Measurements from ENCODE around the gene ABHD10. TPM values are rescaled to one million over a fixed set of nuclear protein-coding genes. Genes with fewer than 3 reads are reported as not detected.

The ABHD10 gene
- total RNA-seq, 1 donor from 2014 or later, result 55.6 TPM

DNA sequence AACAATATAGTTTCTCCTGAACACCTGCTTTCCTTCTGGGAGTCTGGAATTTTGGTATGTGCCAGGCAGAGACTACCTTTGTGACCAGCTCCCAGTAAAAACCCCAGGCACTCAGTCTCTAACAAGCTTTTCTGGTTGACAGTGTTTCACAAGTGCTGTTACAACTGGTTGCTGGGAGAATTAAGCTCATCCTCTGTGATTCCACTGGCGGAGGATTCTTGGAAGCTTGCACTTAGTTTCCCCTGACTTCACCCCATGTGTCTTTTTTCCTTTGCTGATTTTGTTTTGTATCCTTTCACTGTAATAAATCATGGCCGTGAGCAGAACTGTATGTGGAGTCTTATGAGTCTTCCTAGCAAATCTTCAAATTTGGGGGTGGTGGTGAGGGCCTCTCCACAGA, 14.2 kb downstream of the ABHD10 start:
- Mint-ChIP-seq H3K4me3 (peak overlapping the region; percentile 11), H3K27ac (ENCODE audit: unreplicated experiment) (peak overlapping the region; percentile 2), H3K27me3 (ENCODE audit: low read depth) (no peaks in the 10 kb centered on the region), H3K4me1 (peaks cover 46% of the 10 kb centered on the region), H3K36me3 (ENCODE audit: low read depth) (peaks cover 23% of the 10 kb centered on the region), H3K9me3 (no peaks in the 10 kb centered on the region)
- DNase-seq (ENCODE audit: low read depth, low spot score), result no peak
- TF ChIP-seq, protein P1, sequence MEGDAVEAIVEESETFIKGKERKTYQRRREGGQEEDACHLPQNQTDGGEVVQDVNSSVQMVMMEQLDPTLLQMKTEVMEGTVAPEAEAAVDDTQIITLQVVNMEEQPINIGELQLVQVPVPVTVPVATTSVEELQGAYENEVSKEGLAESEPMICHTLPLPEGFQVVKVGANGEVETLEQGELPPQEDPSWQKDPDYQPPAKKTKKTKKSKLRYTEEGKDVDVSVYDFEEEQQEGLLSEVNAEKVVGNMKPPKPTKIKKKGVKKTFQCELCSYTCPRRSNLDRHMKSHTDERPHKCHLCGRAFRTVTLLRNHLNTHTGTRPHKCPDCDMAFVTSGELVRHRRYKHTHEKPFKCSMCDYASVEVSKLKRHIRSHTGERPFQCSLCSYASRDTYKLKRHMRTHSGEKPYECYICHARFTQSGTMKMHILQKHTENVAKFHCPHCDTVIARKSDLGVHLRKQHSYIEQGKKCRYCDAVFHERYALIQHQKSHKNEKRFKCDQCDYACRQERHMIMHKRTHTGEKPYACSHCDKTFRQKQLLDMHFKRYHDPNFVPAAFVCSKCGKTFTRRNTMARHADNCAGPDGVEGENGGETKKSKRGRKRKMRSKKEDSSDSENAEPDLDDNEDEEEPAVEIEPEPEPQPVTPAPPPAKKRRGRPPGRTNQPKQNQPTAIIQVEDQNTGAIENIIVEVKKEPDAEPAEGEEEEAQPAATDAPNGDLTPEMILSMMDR (conservative IDR thresholded peaks at IDR 0.05), result no peak

DNA sequence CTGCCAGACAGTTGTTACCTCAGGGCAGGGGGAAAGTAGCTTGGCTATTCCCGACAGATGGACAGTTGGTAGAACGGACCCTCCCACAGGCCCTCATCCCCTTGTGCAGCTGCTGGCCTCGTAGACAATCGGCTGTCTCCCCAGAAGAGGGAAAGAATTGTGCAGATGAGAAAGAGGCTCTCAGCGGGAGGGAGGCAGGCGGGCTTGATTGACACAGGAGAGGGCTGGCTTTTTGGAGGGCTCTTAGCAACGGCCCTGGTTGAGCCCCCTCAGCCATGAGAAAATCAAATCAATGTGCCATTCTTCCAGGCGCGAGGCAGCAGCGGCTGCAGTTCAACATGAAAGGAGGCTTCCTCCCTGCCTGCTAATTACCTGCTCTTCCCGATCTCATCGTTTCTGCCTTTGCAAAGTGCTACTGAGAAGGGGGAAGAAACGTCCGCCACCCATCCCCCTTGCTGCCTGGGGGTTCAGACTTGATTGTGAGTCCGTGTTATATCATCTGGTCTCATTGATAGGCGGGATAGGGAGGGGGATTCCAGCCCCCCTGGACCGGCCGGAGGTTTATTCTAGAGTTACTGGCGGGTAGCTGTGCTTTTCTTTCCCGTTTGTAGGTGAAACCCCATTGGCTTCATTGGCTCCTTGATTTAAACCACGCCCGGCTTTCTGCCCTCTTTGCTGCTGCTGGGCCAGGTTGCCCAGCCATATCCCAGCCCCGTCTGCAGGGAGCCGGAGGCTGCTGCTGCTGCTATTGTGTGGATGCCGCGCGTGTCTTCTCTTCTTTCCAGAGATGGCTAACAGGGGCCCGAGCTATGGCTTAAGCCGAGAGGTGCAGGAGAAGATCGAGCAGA, 20.0 kb downstream of the ABHD10 start, which contains the start of gene TAGLN3:
Gene TAGLN3 (plus strand): TSS at position 287 of the 848 bp plus-strand sequence. CDS start 501 bp downstream, at position 788.
- Mint-ChIP-seq H3K4me1 (peaks cover 68% of the 10 kb centered on the region), H3K4me3 (peak within 1 kb of the TSS; percentile 99), H3K9me3 (no peaks in the 10 kb centered on the region)

DNA sequence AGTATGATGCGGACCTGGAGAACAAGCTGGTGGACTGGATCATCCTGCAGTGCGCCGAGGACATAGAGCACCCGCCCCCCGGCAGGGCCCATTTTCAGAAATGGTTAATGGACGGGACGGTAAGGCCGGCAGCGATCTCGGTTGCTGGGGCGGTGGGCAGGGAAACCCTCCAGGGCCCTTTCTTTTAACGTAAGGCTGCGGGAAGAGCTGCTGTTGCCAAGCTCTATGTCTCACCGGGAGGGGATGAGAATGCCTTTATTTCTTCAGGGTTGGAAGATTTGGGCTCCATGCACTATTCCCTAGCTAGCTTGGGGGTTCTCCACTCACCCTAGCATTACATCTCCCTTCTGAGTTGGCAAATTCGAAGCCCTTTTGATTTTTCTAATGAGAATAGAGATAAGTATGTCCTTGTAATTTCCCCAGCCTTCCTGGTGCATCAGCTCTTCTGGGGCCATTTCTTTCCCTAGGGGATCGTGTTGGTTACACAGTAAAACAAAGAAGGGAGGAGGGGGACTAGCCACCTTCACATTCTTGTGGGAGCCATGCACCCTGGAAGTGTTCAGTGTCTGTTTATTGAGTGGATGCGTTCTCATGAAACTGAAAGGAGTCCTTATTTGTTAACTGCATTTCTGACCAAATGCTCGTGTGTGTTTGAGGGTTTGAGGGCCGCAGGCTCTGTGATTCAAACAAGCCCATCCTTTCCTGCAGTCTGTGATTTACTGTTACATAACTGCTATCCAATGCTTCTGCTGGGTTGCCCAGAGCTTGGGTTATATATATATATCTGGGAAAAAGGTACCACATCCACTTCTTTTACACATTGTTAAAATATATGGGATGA, 20.9 kb downstream of the ABHD10 start:
- peak overlapping the region; percentile 96 for H3K27ac Mint-ChIP-seq (ENCODE audit: unreplicated experiment)
- no peaks in the 10 kb centered on the region for H3K9me3 Mint-ChIP-seq
- peaks cover 24% of the 10 kb centered on the region for H3K36me3 Mint-ChIP-seq (ENCODE audit: low read depth)
- peak overlapping the region; percentile 99 for H3K4me3 Mint-ChIP-seq
- TF ChIP-seq, protein P1 (conservative IDR thresholded peaks at IDR 0.05), result no peak
- H3K27me3 Mint-ChIP-seq (ENCODE audit: low read depth), result no peaks in the 10 kb centered on the region
- H3K4me1 Mint-ChIP-seq, result peaks cover 68% of the 10 kb centered on the region
- no peak for DNase-seq (ENCODE audit: low read depth, low spot score)

More for the DNA sequence above, 20.0 kb downstream of the ABHD10 start, which contains the start of gene TAGLN3:
- TF ChIP-seq, protein P1 (conservative IDR thresholded peaks at IDR 0.05), result no peak
- Mint-ChIP-seq H3K27me3 (ENCODE audit: low read depth) (no peaks in the 10 kb centered on the region), H3K27ac (ENCODE audit: unreplicated experiment) (peak within 1 kb of the TSS; percentile 96), H3K36me3 (ENCODE audit: low read depth) (peaks cover 18% of the 10 kb centered on the region)
- peak; percentile 72 for DNase-seq (ENCODE audit: low read depth, low spot score)

DNA sequence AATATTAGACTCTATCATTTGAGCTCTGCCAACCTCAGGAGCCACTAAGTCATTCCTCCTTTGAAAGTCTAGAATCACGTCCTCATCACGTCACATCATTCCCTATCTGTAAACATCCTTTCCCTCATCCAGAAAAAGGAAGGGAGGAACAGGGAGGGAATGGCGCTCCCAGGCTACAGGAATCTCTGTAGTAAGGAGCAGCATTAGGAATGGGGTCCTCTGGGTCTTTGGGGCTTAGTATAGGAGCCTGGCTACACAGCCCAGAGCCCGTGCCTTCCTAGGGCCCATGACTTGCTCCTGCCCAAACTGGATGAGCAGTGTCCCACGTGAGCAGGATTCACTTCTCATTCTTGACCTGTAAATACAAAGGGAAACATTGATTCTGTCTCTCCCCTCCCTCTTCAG, 21.5 kb downstream of the ABHD10 start:
- H3K9me3 Mint-ChIP-seq, result no peaks in the 10 kb centered on the region
- peak overlapping the region; percentile 99 for H3K4me3 Mint-ChIP-seq
- DNase-seq (ENCODE audit: low read depth, low spot score), result no peak
- peaks cover 70% of the 10 kb centered on the region for H3K4me1 Mint-ChIP-seq
- TF ChIP-seq, protein P1 (conservative IDR thresholded peaks at IDR 0.05), result no peak
- H3K27ac Mint-ChIP-seq (ENCODE audit: unreplicated experiment), result peak overlapping the region; percentile 83
- peaks cover 25% of the 10 kb centered on the region for H3K36me3 Mint-ChIP-seq (ENCODE audit: low read depth)
- no peaks in the 10 kb centered on the region for H3K27me3 Mint-ChIP-seq (ENCODE audit: low read depth)

DNA sequence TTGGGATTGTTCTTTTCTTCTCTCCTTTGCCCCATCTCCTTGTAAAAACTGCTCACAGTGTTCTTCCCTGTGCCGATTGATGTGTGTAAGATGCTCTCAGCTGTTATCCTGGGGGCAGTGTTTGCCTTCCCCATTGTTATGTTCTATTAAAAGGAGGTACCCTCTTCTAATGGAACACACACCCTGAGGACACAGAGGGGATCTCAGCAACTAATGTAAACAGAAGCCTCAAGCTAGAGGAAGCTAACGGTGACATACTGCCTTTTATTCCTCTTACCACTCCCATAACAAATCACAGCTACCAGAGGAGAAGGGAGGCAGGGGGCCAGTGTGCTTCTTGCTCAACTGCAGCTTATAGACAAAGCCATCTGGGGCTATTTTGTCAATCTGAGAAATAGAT, 22.1 kb downstream of the ABHD10 start:
- H3K27me3 Mint-ChIP-seq (ENCODE audit: low read depth), result no peaks in the 10 kb centered on the region
- H3K36me3 Mint-ChIP-seq (ENCODE audit: low read depth), result peaks cover 23% of the 10 kb centered on the region
- no peaks in the 10 kb centered on the region for H3K9me3 Mint-ChIP-seq
- DNase-seq (ENCODE audit: low read depth, low spot score), result no peak
- peak overlapping the region; percentile 83 for H3K27ac Mint-ChIP-seq (ENCODE audit: unreplicated experiment)
- H3K4me1 Mint-ChIP-seq, result peaks cover 69% of the 10 kb centered on the region
- H3K4me3 Mint-ChIP-seq, result peak overlapping the region; percentile 99
- TF ChIP-seq, protein P1 (conservative IDR thresholded peaks at IDR 0.05), result no peak
